ENCODE measurements around the gene WRNIP1. TPM values are rescaled to one million over a fixed set of nuclear protein-coding genes. Genes with fewer than 3 reads are reported as not detected.

Gene WRNIP1
- total RNA-seq, 2 donors from 2014 or later: 42.7 to 44.3 TPM

DNA sequence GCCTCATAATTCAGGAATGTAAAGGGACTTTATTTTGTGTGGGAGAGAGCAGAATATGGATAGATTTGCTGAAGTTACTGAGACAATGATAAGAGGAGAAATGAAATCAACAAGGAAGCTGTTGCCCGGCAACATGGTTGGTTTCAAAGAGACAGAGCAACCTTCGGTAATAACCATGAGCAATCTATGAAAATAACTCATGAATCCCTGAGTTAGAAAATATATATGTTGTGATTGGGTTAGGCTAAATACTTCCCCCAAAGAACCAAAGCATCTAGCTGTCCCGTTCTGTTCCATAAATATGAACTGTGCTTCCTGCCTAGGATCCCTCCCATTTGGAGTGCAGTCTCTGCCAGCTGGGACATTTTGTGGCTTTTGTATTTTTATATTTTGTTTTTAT is 53.4 kb downstream of the WRNIP1 start:
- ATAC-seq: peak; percentile 32
- DNase-seq: peak in 1 of 2 donors; percentile 30
- intact Hi-C loops (cut with DNase I, micrococcal nuclease): no loop called here

DNA sequence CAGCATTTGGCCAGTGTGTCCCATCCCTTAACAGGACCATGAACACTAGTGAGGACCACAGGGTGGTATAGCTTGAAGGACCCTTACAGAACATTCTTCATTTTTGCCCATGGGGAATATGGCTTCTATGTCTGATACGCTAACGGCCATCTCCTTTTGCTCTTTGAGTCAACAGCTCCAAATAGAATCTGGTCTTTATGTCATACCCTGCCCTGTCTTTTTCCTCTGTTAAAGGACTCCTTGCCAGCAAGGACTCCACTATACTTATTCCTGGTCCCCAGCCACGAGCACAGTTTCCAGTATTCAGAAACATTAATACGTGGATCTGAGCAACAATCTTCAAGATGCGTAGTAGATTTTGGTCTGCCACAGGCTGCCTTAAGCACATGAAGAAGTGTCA is 53.9 kb downstream of the WRNIP1 start:
- ATAC-seq (no peak), DNase-seq (no peak)
- intact Hi-C loops (cut with DNase I, micrococcal nuclease): no loop called here

DNA sequence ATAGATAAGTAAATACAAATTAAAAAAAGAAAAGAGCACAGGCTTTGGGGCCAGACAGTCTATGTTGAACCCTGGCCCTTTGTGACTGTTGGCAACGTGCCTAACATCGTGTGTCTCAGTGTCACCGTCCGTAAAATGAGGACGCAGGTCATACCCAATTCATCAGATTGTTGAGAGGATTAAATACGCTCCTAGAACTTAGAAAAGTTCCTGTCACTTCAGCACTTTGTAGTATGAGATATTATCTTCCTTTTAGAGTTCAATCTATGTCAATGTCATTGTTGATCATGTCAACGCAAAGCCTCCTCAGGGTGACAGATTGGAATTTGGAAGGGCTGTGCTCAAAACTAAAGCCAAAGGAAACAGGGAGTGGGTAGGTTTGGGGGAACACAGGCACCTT is 54.8 kb downstream of the WRNIP1 start:
- ATAC-seq (no peak), DNase-seq (no peak)
- intact Hi-C loops (cut with DNase I, micrococcal nuclease): no loop called here

GRCh38 chr6:2820415-2820814 is 55.2 kb downstream of the WRNIP1 start:
- intact Hi-C loops (cut with DNase I, micrococcal nuclease): no loop called here
- no peak for ATAC-seq
- no peak for DNase-seq

DNA sequence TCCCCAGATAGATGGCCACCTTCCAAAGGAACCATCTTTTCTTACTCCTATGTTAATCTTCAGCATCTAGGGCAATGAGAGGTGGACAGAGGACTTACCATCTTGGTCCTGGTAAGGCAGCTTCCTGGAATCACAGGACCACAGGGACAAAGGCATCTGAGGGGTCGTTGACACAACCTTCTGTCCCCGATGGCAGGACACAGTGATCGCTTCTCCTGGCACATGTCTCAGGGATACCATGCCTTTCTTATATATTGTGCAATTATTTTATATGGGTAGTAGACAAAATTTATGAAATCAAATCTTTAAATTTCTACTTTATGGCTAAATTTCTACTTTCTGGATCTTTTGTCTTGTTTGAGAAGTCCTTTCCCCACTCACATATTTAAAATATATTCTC is 56.4 kb downstream of the WRNIP1 start:
- intact Hi-C loops (cut with DNase I, micrococcal nuclease): no loop called here
- ATAC-seq (no peak), DNase-seq (no peak)

- intact Hi-C loops (cut with DNase I, micrococcal nuclease): no loop called here
- ATAC-seq (peak; percentile 92), DNase-seq (no peak)
These were observed 58.1 kb downstream of the WRNIP1 start for GRCh38 chr6:2823104-2823850.

DNA sequence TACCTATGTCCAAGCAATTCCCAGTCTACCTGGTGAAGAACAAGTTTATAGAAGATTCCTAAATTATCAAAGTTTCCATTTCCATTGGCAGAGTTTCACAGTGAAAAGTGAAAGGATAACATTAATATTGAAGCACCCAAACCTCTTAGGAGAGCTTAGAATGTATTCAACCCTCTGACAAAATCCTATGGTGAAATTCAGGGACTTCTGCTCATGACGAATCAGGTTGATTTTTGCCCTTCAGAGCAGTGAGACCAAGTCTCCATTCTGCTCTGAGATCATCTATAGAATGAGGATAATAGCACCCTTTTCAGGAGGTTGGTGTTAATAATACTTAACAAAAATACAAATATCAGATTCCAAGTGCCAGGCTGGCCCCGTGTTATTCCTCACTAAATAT is 60.9 kb downstream of the WRNIP1 start:
- DNase-seq: no peak

DNA sequence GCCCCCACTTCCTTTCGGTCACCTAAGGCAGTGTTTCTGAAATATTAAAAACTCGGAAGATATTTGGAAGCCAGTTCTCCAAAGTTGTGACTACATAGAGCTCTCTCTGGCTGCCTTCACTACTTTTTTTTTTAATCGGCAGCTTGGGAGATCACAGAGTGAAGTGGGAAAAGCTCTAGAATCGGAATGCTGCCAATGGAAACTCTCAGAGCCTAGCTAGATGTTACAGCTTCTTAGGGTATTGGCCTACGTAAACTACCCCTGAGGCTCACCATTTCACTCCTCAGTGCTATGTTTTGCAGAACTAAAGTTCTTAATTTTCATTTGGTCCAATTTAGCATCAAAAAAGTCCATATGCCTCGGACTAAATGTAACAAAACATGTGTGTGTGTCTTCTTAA is 61.9 kb downstream of the WRNIP1 start:
- intact Hi-C loops (cut with DNase I, micrococcal nuclease): no loop called here
- no peak for ATAC-seq
- no peak for DNase-seq

More for the DNA sequence above, 60.9 kb downstream of the WRNIP1 start:
- no peak for ATAC-seq
- intact Hi-C loops (cut with DNase I, micrococcal nuclease): no loop called here

- no peak for ATAC-seq
- intact Hi-C loops (cut with DNase I, micrococcal nuclease): no loop called here
- DNase-seq: no peak
These were observed 63.4 kb downstream of the WRNIP1 start for GRCh38 chr6:2828629-2829028.

DNA sequence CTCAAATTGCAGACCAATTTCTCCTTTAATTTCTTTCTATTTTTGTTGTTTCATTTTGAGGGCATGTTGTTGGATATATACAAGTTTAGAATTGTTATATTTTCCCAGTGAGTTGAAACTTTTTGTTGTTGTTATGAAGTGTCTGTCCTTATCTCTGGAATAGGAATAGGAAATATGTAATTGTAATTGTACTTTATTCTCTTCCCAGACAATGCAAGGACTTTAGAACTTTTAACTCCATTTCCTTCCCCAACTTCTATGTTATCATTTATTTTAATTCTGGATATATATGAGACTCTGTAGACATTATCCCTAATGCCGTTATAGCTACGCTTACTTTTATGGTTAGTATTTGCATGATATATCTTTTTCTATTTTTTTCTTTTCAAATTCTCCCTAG is 64.1 kb downstream of the WRNIP1 start:
- ATAC-seq: no peak
- DNase-seq: no peak
- intact Hi-C loops (cut with DNase I, micrococcal nuclease): no loop called here

GRCh38 chr6:2830183-2830582 is 65.0 kb downstream of the WRNIP1 start:
- intact Hi-C loops (cut with DNase I, micrococcal nuclease): no loop called here
- no peak for DNase-seq
- ATAC-seq: peak; percentile 63

- ATAC-seq (peak; percentile 30), DNase-seq (no peak)
- intact Hi-C loops (cut with DNase I, micrococcal nuclease): no loop called here
These were observed 66.2 kb downstream of the WRNIP1 start for GRCh38 chr6:2831392-2831791.

- no peak for DNase-seq
- no peak for ATAC-seq
- intact Hi-C loops (cut with DNase I, micrococcal nuclease): no loop called here
These were observed 69.1 kb downstream of the WRNIP1 start for GRCh38 chr6:2834262-2834661.

Other genes starting within 250 kb of the WRNIP1 start
- under 1 TPM; 0.34 to 0.55 TPM for gene MYLK4, start 14.5 kb upstream of the WRNIP1 start, total RNA-seq
- 100 to 1,000 TPM; 168 to 208 TPM for gene SERPINB1, start 76.5 kb downstream of the WRNIP1 start, total RNA-seq
- 1 to 10 TPM; 3.5 to 4.7 TPM for gene SERPINB9, start 137.9 kb downstream of the WRNIP1 start, total RNA-seq
- gene SERPINB6, start 206.2 kb downstream of the WRNIP1 start, total RNA-seq: 100 to 1,000 TPM; 182 to 192 TPM
- 10 to 100 TPM in 1 of 2 donors, 1 to 10 TPM in 1; 10.0 to 12.2 TPM for gene NQO2, start 234.5 kb downstream of the WRNIP1 start, total RNA-seq